Naive thymus-derived CD4-positive, alpha-beta T cell (primary cell): ENCODE measurements around the gene CD248. TPM values are rescaled to one million over a fixed set of nuclear protein-coding genes. Genes with fewer than 3 reads are reported as not detected.
"Not testable (repeated sequence)": the region's sequence is repeated elsewhere in the genome, so short reads cannot be mapped to it uniquely, and the experiment has no call there.

Experiments
- ATAC-seq: fragments of 150-1000 bp; cut with Tn5 transposase; 2 replicates; pipeline ENCODE4 v1.10.0; 2021; ENCODE audit warnings: mild to moderate bottlenecking, moderate library complexity
- CTCF ChIA-PET: fragments of 350-600 bp; sonication (Branson Sonifier 250); formaldehyde crosslinking; loops from one replicate; lab custom pipeline; 2021; ENCODE audit warnings: antibody characterized with exemption; lab: Charles Lee
- POLR2A ChIA-PET: fragments of 350-600 bp; sonication (Branson Sonifier 250); formaldehyde crosslinking; loops from one replicate; lab custom pipeline; 2021; ENCODE audit warnings: antibody characterized with exemption, inconsistent platforms; lab: Charles Lee
- DNase-seq, 9 donors: peaks; one replicate each; pipeline versions ENCODE4 v3.0.0 to v3.0.0-alpha.2; 2020 to 2022; ENCODE audit warnings: mixed read lengths in 1 of 9
- H3K27ac ChIP-seq: one replicate; pipeline ENCODE4 v1.7.0; 2013; ENCODE audit warnings: mild to moderate bottlenecking, low read depth, low read length, moderate library complexity
- H3K27me3 ChIP-seq, 2 donors: one replicate each; pipeline ENCODE4 v1.7.0; 2013; ENCODE audit warnings: low read length in 2 of 2, mild to moderate bottlenecking in 2 of 2, moderate library complexity in 2 of 2; ENCODE audit not compliant: control insufficient read depth in 2 of 2, insufficient read depth in 2 of 2
- H3K36me3 ChIP-seq, 3 experiments: 1 replicate in 2 of 3; 2 replicates in 1 of 3; pipeline ENCODE4 v1.7.0; 2013; ENCODE audit warnings: low read length in 3 of 3, mild to moderate bottlenecking in 3 of 3, moderate library complexity in 1 of 3; ENCODE audit not compliant: insufficient read depth in 3 of 3, control insufficient read depth in 2 of 3
- H3K4me1 ChIP-seq, 2 donors: one replicate each; pipeline ENCODE4 v1.7.0; 2013; ENCODE audit warnings: low read length in 2 of 2, mild to moderate bottlenecking in 2 of 2, moderate library complexity in 1 of 2; ENCODE audit not compliant: control insufficient read depth in 2 of 2, insufficient read depth in 2 of 2
- H3K4me3 ChIP-seq: 2 replicates; pipeline ENCODE4 v1.7.0; 2013; ENCODE audit warnings: mild to moderate bottlenecking, low read length
- H3K9me3 ChIP-seq, 3 experiments: 1 replicate in 2 of 3; 2 replicates in 1 of 3; pipeline ENCODE4 v1.7.0; 2013; ENCODE audit warnings: low read length in 3 of 3; ENCODE audit not compliant: control insufficient read depth in 2 of 3
- H3K27ac Mint-ChIP-seq, 9 donors: one replicate each; pipeline ENCODE4 v1.8.0; 2020 to 2022; ENCODE audit warnings: mixed read lengths in 9 of 9, mild to moderate bottlenecking in 8 of 9, moderate library complexity in 5 of 9, inconsistent platforms in 2 of 9
- H3K27me3 Mint-ChIP-seq, 5 donors: one replicate each; pipeline ENCODE4 v1.8.0; 2021 to 2022; ENCODE audit warnings: mixed read lengths in 5 of 5, mild to moderate bottlenecking in 1 of 5
- H3K36me3 Mint-ChIP-seq, 5 donors: one replicate each; pipeline ENCODE4 v1.8.0; 2020 to 2022; ENCODE audit warnings: mixed read lengths in 5 of 5, mild to moderate bottlenecking in 3 of 5, inconsistent platforms in 1 of 5
- H3K4me1 Mint-ChIP-seq, 7 donors: one replicate each; pipeline ENCODE4 v1.8.0; 2020 to 2022; ENCODE audit warnings: mixed read lengths in 7 of 7, mild to moderate bottlenecking in 3 of 7, inconsistent platforms in 1 of 7
- H3K4me3 Mint-ChIP-seq, 10 donors: one replicate each; pipeline ENCODE4 v1.8.0; 2020 to 2022; ENCODE audit warnings: mild to moderate bottlenecking in 10 of 10, mixed read lengths in 10 of 10, moderate library complexity in 6 of 10, inconsistent platforms in 2 of 10
- H3K9me3 Mint-ChIP-seq, 11 donors: one replicate each; pipeline ENCODE4 v1.8.0; 2020 to 2022; ENCODE audit warnings: mixed read lengths in 11 of 11, mild to moderate bottlenecking in 4 of 11, inconsistent platforms in 1 of 11, moderate library complexity in 1 of 11
- intact Hi-C, 2 donors: fragments of 100-400 bp; cut with micrococcal nuclease; formaldehyde crosslinking; loops; one replicate each; pipeline ENCODE4 v1.15.1; 2023
- polyA plus RNA-seq, 2 donors: library from polyadenylated mRNA; unstranded; fragments of 300-500 nt; fragmentation: Illumina TruSeq; gene quantifications; one replicate each; pipeline ENCODE4 v1.2.3, GENCODE V29; 2021
- total RNA-seq, 6 experiments: library from RNA in 5 of 6; stranded (reverse) in 5 of 6; gene quantifications; 1 replicate in 5 of 6; 2 replicates in 1 of 6; pipeline ENCODE4 v1.2.3 and lab custom pipeline; 2021 to 2026

CD248 gene
- total and polyA plus RNA-seq, 7 experiments from 2014 or later: 0.36 to 10.9 (median 2.5) TPM

DNA sequence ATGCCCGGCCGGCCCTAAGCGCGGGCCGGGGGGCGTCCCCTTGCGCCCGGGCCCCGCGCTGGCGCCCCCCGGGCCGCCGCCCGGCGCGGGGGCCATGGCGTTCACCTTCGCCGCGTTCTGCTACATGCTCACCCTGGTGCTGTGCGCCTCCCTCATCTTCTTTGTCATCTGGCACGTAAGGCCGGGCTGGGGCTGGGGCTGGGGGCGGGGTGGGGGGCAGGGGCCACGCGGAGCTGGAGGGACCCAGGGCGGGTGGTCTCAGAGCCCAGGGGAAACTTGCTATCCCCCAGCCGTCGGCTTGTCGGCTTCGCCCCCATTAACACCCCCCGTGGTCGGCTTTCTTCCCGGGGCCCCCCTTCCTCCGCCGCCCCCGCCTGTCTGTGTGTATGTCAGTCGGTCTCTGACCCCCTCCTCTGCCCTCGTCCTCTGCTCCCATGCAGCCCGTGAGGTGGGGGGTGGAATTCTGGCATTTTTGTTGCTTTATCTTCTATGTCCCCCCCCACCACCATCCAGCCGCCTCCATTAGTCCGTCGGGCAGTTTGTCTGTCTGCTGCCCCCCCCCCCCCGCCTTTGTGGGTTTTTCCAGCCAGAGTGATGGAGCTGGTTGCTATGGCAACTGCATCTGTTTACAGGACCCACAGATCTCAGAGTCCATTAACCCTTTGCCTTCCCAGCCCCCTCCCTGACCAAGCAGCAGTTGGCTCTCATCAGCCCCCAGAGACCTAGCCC lies 38.3 kb downstream of the CD248 start:
- DNase-seq: peak in 1 of 9 donors; percentile 56

DNA sequence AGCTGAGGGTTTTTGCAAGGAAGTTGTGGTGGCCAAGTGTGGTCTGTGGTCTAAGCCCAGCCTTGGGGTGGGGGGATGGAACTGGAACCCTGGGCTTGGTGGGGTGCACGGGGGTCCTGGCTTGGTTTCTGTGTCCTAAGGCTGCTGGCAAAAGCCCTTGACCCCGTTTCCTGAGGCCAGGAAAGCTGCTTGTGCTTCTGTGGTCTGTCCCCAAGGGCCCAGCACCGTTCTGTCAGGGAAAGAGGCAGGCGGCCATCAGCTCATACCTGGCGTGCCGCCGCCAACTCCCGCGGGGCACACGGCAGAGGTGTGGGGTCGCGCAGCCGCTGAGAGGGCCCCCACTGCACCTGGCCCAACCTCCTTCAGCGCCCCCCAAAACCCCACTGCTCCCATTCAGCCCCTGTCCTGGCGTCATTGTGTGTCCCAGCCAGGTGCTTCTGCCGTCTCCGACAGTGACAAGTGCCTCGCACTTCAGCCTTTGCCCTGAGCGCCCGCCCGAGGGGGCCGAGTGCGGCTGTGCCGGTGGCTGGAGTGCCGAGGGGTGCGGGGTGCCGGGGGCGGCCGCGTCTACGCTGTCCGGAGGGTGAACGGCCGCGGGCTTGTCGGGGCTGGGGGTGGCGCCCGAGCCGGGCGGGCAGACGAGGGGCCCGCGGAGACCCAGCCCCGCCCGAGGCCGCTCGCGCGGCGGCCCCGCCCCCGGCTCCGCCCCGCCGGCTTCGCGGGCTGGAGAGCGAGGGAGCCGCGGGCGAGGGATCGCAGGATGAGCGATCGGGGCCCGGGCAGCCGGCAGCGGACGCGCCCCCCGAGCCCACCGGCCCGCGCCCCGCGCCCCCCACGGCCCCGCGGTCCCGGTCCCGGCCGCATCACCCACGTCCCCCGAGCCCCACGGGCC lies 39.1 kb downstream of the CD248 start, which contains the start of gene CNIH2:
TSS of gene CNIH2 (plus strand) at position 705 of the 892 bp plus-strand sequence. CDS start 282 bp downstream, outside the sequence.
- ATAC-seq (peak; percentile 44), DNase-seq (peak in 7 of 9 donors; percentile 37 to 71 (median 51))
- H3K27me3 Mint-ChIP-seq: peaks cover 0 to 14% (median 0%) of the 10 kb centered on the region in 5 donors
- H3K9me3 Mint-ChIP-seq: peaks cover 0 to 3% (median 0%) of the 10 kb centered on the region in 11 donors
- CTCF ChIA-PET: no interaction called here
- peak within 1 kb of the TSS in 4 of 9 donors; percentile 37 to 80 (median 50) for H3K27ac Mint-ChIP-seq
- peak within 1 kb of the TSS in 9 of 10 donors; percentile 47 to 81 (median 66) for H3K4me3 Mint-ChIP-seq
- H3K4me1 Mint-ChIP-seq: peaks cover 20 to 46% (median 29%) of the 10 kb centered on the region in 7 donors
- peaks cover 5 to 39% (median 6%) of the 10 kb centered on the region in 3 experiments for H3K36me3 ChIP-seq
- H3K9me3 ChIP-seq: no peaks in the 10 kb centered on the region
- intact Hi-C loops: loop anchor here (1.0 kb wide), 2 partner anchors 8 to 9 kb away; partner anchors contain the start of gene RAB1B (in 1 of the 2)
- no peaks in the 10 kb centered on the region for H3K27me3 ChIP-seq
- H3K4me1 ChIP-seq: peaks cover 20 to 24% of the 10 kb centered on the region in 2 donors
- no peak within 1 kb of the TSS for H3K4me3 ChIP-seq
- POLR2A ChIA-PET: interaction anchor here (0.6 to 6.8 kb wide), 6 partner anchors 8 to 389 kb away, joined by 3 to 56 read pairs (median 6); partner anchors contain the start of genes RAB1B and YIF1A
- H3K27ac ChIP-seq: peak within 1 kb of the TSS; percentile 50
- peaks cover 4 to 15% (median 11%) of the 10 kb centered on the region in 5 donors for H3K36me3 Mint-ChIP-seq

More for the DNA sequence above, 38.3 kb downstream of the CD248 start:
- peaks cover 0 to 3% (median 0%) of the 10 kb centered on the region in 11 donors for H3K9me3 Mint-ChIP-seq
- ChIA-PET CTCF (no interaction called here), POLR2A (interaction anchor here (0.6 to 6.8 kb wide), 3 partner anchors 8 to 275 kb away, joined by 4 to 56 read pairs (median 11); partner anchors contain the start of genes RAB1B and YIF1A)
- H3K27me3 ChIP-seq: no peaks in the 10 kb centered on the region
- H3K9me3 ChIP-seq: no peaks in the 10 kb centered on the region
- no peak for ATAC-seq
- H3K27me3 Mint-ChIP-seq: peaks cover 0 to 14% (median 0%) of the 10 kb centered on the region in 5 donors
- H3K27ac Mint-ChIP-seq: peak overlapping the region in 4 of 9 donors; percentile 37 to 80 (median 48)
- intact Hi-C loops: loop anchor here in 1 of 2 donors (1.0 kb wide), 1 partner anchor 10 kb away; the partner anchor contains the start of gene RAB1B
- peaks cover 22 to 44% (median 31%) of the 10 kb centered on the region in 7 donors for H3K4me1 Mint-ChIP-seq
- peaks cover 21 to 22% of the 10 kb centered on the region in 2 donors for H3K4me1 ChIP-seq
- H3K27ac ChIP-seq: no peak overlapping the region
- H3K4me3 Mint-ChIP-seq: peak overlapping the region in 9 of 10 donors; percentile 44 to 81 (median 66)
- no peak overlapping the region for H3K4me3 ChIP-seq
- peaks cover under 1 to 12% (median 6%) of the 10 kb centered on the region in 5 donors for H3K36me3 Mint-ChIP-seq
- peaks cover 0 to 31% (median 0%) of the 10 kb centered on the region in 3 experiments for H3K36me3 ChIP-seq

DNA sequence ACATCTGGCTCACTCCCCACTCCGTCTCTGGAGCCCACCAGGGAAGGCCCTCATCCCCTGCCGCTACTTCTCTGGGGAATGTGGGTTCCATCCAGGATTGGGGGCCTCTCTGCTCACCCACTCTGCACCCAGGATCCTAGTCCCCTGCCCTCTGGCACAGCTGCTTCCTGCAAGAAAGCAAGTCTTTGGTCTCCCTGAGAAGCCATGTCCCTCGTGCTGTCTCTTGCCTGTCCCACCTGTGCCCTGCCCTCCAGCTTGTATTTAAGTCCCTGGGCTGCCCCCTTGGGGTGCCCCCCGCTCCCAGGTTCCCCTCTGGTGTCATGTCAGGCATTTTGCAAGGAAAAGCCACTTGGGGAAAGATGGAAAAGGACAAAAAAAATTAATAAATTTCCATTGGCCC lies 39.8 kb downstream of the CD248 start:
- Histone ChIP-seq H3K36me3 (peaks cover 8 to 45% (median 11%) of the 10 kb centered on the region in 3 experiments), H3K27ac (peak overlapping the region; percentile 50), H3K4me1 (peaks cover 16 to 27% of the 10 kb centered on the region in 2 donors)
- DNase-seq, H3K9me3 Mint-ChIP-seq, H3K27me3 ChIP-seq, H3K9me3 ChIP-seq, ATAC-seq, H3K4me3 ChIP-seq, CTCF ChIA-PET: not testable (repeated sequence)
- intact Hi-C loops: loop anchor here in 1 of 2 donors (1.0 kb wide), 1 partner anchor 8 kb away; no protein-coding TSS in a partner anchor
- peaks cover 0 to 13% (median 0%) of the 10 kb centered on the region in 5 donors for H3K27me3 Mint-ChIP-seq
- H3K36me3 Mint-ChIP-seq: peaks cover 8 to 19% (median 11%) of the 10 kb centered on the region in 5 donors
- POLR2A ChIA-PET: interaction anchor here (0.6 to 6.8 kb wide), 5 partner anchors 7 to 388 kb away, joined by 3 to 56 read pairs (median 7); partner anchors contain the start of genes RAB1B and YIF1A
- H3K4me1 Mint-ChIP-seq: peaks cover 13 to 44% (median 30%) of the 10 kb centered on the region in 7 donors
- peak overlapping the region in 5 of 10 donors; percentile 20 to 60 (median 47) for H3K4me3 Mint-ChIP-seq
- peak overlapping the region in 2 of 9 donors; percentile 34 to 54 for H3K27ac Mint-ChIP-seq

- CTCF ChIA-PET: not testable (repeated sequence)
- peaks cover 14 to 44% (median 26%) of the 10 kb centered on the region in 7 donors for H3K4me1 Mint-ChIP-seq
Observed at GRCh38 chr11:66276619-66277018, 40.2 kb downstream of the CD248 start.

DNA sequence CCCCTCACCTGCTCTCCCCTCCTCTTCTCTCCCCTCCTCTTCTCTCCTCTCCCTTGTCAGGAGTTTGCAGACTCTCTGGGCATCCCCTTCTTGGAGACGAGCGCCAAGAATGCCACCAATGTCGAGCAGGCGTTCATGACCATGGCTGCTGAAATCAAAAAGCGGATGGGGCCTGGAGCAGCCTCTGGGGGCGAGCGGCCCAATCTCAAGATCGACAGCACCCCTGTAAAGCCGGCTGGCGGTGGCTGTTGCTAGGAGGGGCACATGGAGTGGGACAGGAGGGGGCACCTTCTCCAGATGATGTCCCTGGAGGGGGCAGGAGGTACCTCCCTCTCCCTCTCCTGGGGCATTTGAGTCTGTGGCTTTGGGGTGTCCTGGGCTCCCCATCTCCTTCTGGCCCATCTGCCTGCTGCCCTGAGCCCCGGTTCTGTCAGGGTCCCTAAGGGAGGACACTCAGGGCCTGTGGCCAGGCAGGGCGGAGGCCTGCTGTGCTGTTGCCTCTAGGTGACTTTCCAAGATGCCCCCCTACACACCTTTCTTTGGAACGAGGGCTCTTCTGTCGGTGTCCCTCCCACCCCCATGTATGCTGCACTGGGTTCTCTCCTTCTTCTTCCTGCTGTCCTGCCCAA lies 40.7 kb downstream of the CD248 start:
- no peak overlapping the region for H3K27ac ChIP-seq
- ChIA-PET POLR2A (interaction anchor here (0.5 kb wide), 1 partner anchor 200 kb away, joined by 3 read pairs; no protein-coding TSS in a partner anchor), CTCF (no interaction called here)
- DNase-seq (no peak), ATAC-seq (no peak)
- peaks cover 11 to 28% of the 10 kb centered on the region in 2 donors for H3K4me1 ChIP-seq
- H3K27me3 ChIP-seq: no peaks in the 10 kb centered on the region
- Mint-ChIP-seq H3K27ac (peak overlapping the region in 1 of 9 donors; percentile 38), H3K27me3 (peaks cover 0 to 13% (median 0%) of the 10 kb centered on the region in 5 donors), H3K9me3 (no peaks in the 10 kb centered on the region), H3K36me3 (peaks cover 8 to 21% (median 11%) of the 10 kb centered on the region in 5 donors), H3K4me1 (peaks cover 11 to 40% (median 22%) of the 10 kb centered on the region in 7 donors), H3K4me3 (no peak overlapping the region)
- H3K9me3 ChIP-seq: no peaks in the 10 kb centered on the region
- intact Hi-C loops: no loop called here
- H3K36me3 ChIP-seq: peaks cover 10 to 51% (median 14%) of the 10 kb centered on the region in 3 experiments
- no peak overlapping the region for H3K4me3 ChIP-seq

More at GRCh38 chr11:66276619-66277018, 40.2 kb downstream of the CD248 start:
- DNase-seq, H3K27me3 ChIP-seq, H3K4me3 ChIP-seq, ATAC-seq, H3K9me3 Mint-ChIP-seq, H3K27ac ChIP-seq, H3K9me3 ChIP-seq: not testable (repeated sequence)
- Mint-ChIP-seq H3K36me3 (peaks cover 8 to 20% (median 11%) of the 10 kb centered on the region in 5 donors), H3K27ac (peak overlapping the region in 1 of 9 donors; percentile 38), H3K27me3 (peaks cover 0 to 13% (median 0%) of the 10 kb centered on the region in 5 donors), H3K4me3 (peak overlapping the region in 2 of 10 donors; percentile 32 to 60)
- POLR2A ChIA-PET: interaction anchor here (0.5 to 6.8 kb wide), 4 partner anchors 6 to 388 kb away, joined by 3 to 56 read pairs (median 8); partner anchors contain the start of genes RAB1B and YIF1A
- peaks cover 10 to 50% (median 14%) of the 10 kb centered on the region in 3 experiments for H3K36me3 ChIP-seq
- H3K4me1 ChIP-seq: peaks cover 11 to 27% of the 10 kb centered on the region in 2 donors
- intact Hi-C loops: loop anchor here in 1 of 2 donors (1.0 kb wide), 1 partner anchor 7 kb away; no protein-coding TSS in a partner anchor
